Transverse colon (tissue), 4 donors: ENCODE results near the gene TCAP. TPM values are rescaled to one million over a fixed set of nuclear protein-coding genes. Genes with fewer than 3 reads are reported as not detected.
A peak's percentile ranks its signal among the peaks of the same experiment; 100 is the strongest.

ENCODE experiments used
- DNase-seq: peaks from one replicate; pipeline ENCODE4 v3.0.0-alpha.2; 2019
- H3K27ac ChIP-seq, 4 donors: fragments of 200-600 bp; sonication (generic); 2 replicates each; pipeline ENCODE4 v1.5.1; 2016 to 2018; ENCODE audit warnings: inconsistent platforms in 4 of 4
- H3K27me3 ChIP-seq: fragments of 200-600 bp; sonication (generic); 2 replicates; pipeline ENCODE4 v1.5.1; 2017; ENCODE audit warnings: inconsistent platforms
- H3K36me3 ChIP-seq, 4 donors: fragments of 200-600 bp; sonication (generic); 2 replicates each; pipeline ENCODE4 v1.5.1; 2017 to 2019; ENCODE audit warnings: inconsistent platforms in 4 of 4
- H3K4me1 ChIP-seq, 4 donors: fragments of 200-600 bp; sonication (generic); 2 replicates each; pipeline ENCODE4 v1.5.1; 2017 to 2020; ENCODE audit warnings: inconsistent platforms in 4 of 4
- H3K4me3 ChIP-seq, 4 donors: fragments of 200-600 bp; sonication (generic); 1 replicate in 1 of 4; 2 replicates in 3 of 4; pipeline versions ENCODE4 v1.5.1 to v1.6.1; 2017 to 2019; ENCODE audit warnings: inconsistent platforms in 4 of 4
- H3K9me3 ChIP-seq, 2 donors: fragments of 200-600 bp; sonication (generic); 2 replicates each; pipeline ENCODE4 v1.5.1; 2017 to 2019; ENCODE audit warnings: inconsistent platforms in 2 of 2
- CTCF ChIP-seq, 5 experiments: fragments of 200-600 bp in 3 of 5; fragments of 450-650 bp in 2 of 5; sonication (generic) in 3 of 5; IDR thresholded peaks; 1 replicate in 2 of 5; 2 replicates in 3 of 5; pipeline ENCODE4 v1.5.1; 2016 to 2017; ENCODE audit warnings: antibody characterized with exemption in 5 of 5, inconsistent platforms in 3 of 5, mild to moderate bottlenecking in 2 of 5, moderate library complexity in 1 of 5
- EP300 ChIP-seq: sonication (generic); formaldehyde crosslinking; IDR thresholded peaks from one replicate; pipeline ENCODE4 v1.6.1; 2017; ENCODE audit warnings: antibody characterized with exemption, low read depth
- POLR2A ChIP-seq: fragments of 450-650 bp; IDR thresholded peaks from one replicate; pipeline ENCODE4 v1.6.1; 2016; ENCODE audit warnings: antibody characterized with exemption, mild to moderate bottlenecking, moderate library complexity
- POLR2AphosphoS5 ChIP-seq, 3 donors: sonication (generic); formaldehyde crosslinking; IDR thresholded peaks; one replicate each; pipeline ENCODE4 v1.6.1; 2016; ENCODE audit warnings: antibody characterized with exemption in 3 of 3
- WGBS, 2 donors: methylation state at CpG; one replicate each; pipeline ENCODE4 v1.1.5; 2018; ENCODE audit warnings: low coverage in 1 of 2; 5-methylcytosine and 5-hydroxymethylcytosine counted together
- in situ Hi-C, 4 donors: fragments of 200-750 bp; cut with MboI; loops; one replicate each; pipeline versions ENCODE4 v1.15.0 to v1.15.1; 2017; ENCODE audit warnings: low sequenced_read_pairs in 3 of 4, low pct_ligation_motif_present in 1 of 4, low pct_unique_long_range_greater_than_20kb in 1 of 4
- intact Hi-C: fragments of 100-400 bp; cut with DNase I; formaldehyde crosslinking; loops from one replicate; pipeline ENCODE4 v1.15.1; 2023; ENCODE audit warnings: low total_unique reads
- total RNA-seq, 4 donors: library from RNA; depleted of rRNA; stranded (reverse); fragments of >200 nt; gene quantifications; one replicate each; pipeline ENCODE4 v1.1.0, GENCODE V29; 2016

TCAP gene
- total RNA-seq, 4 donors from 2014 or later, result 0.64 to 1.9 TPM; not detected in 2

GRCh38 chr17:39663688-39664580 lies 1.2 kb upstream of the TCAP start:
- TF ChIP-seq EP300, result no peak
- TF ChIP-seq CTCF (IDR thresholded peaks at IDR 0.05), result no peak
- TF ChIP-seq POLR2A, result no peak
- no peak for TF ChIP-seq POLR2AphosphoS5 (IDR thresholded peaks at IDR 0.05)
- WGBS, 2 donors, result 20 to 39% methylated on average over 1 to 17 of the region's 17 CpGs
- in situ Hi-C loops, result no loop called here
- DNase-seq, result peak; percentile 67
- Histone ChIP-seq H3K4me3 (no peak overlapping the region), H3K36me3 (peaks cover 0 to 9% (median 4%) of the 10 kb centered on the region in 4 donors), H3K27me3 (peaks cover 34% of the 10 kb centered on the region), H3K9me3 (no peaks in the 10 kb centered on the region), H3K27ac (peak overlapping the region; percentile 58 to 82 (median 64)), H3K4me1 (peaks cover 37 to 61% (median 48%) of the 10 kb centered on the region in 4 donors)
- intact Hi-C loops, result no loop called here

GRCh38 chr17:39665642-39666224 lies 584 bp downstream of the TCAP start:
- no peak for DNase-seq

GRCh38 chr17:39666231-39666600 lies 1.1 kb downstream of the TCAP start:
- Histone ChIP-seq H3K4me3 (no peak overlapping the region), H3K9me3 (no peaks in the 10 kb centered on the region), H3K4me1 (peaks cover 37 to 58% (median 48%) of the 10 kb centered on the region in 4 donors), H3K27me3 (peaks cover 55% of the 10 kb centered on the region), H3K36me3 (no peaks in the 10 kb centered on the region), H3K27ac (peak overlapping the region in 1 of 4 donors; percentile 5)
- DNase-seq, result no peak
- intact Hi-C loops (no loop called here), in situ Hi-C loops (no loop called here)
- WGBS, 2 donors, result 39% methylated on average over 2 of the region's 2 CpGs; no CpG with 5 or more reads in 1 of the 2 donors
- no peak for TF ChIP-seq POLR2A
- no peak for TF ChIP-seq EP300
- TF ChIP-seq CTCF (IDR thresholded peaks at IDR 0.05), result no peak
- no peak for TF ChIP-seq POLR2AphosphoS5 (IDR thresholded peaks at IDR 0.05)

More at GRCh38 chr17:39665642-39666224, 584 bp downstream of the TCAP start:
- H3K4me1 ChIP-seq, result peaks cover 37 to 58% (median 48%) of the 10 kb centered on the region in 4 donors
- peaks cover 51% of the 10 kb centered on the region for H3K27me3 ChIP-seq
- H3K9me3 ChIP-seq, result no peaks in the 10 kb centered on the region
- H3K36me3 ChIP-seq, result peaks cover 0 to 3% (median 0%) of the 10 kb centered on the region in 4 donors
- WGBS, 2 donors, result 74% methylated on average over 7 of the region's 17 CpGs; no CpG with 5 or more reads in 1 of the 2 donors
- TF ChIP-seq CTCF (IDR thresholded peaks at IDR 0.05) (peak in 1 of 5 experiments; percentile 5), POLR2AphosphoS5 (IDR thresholded peaks at IDR 0.05) (no peak)
- in situ Hi-C loops (no loop called here), intact Hi-C loops (no loop called here)
- peak overlapping the region in 1 of 4 donors; percentile 60 for H3K27ac ChIP-seq
- H3K4me3 ChIP-seq, result no peak overlapping the region

- no peaks in the 10 kb centered on the region for H3K9me3 ChIP-seq
- H3K4me1 ChIP-seq, result peaks cover 36 to 60% (median 50%) of the 10 kb centered on the region in 4 donors
- peaks cover 58% of the 10 kb centered on the region for H3K27me3 ChIP-seq
- no peaks in the 10 kb centered on the region for H3K36me3 ChIP-seq
- peak overlapping the region in 1 of 4 donors; percentile 5 for H3K27ac ChIP-seq
- TF ChIP-seq CTCF (IDR thresholded peaks at IDR 0.05), result no peak
- intact Hi-C loops (no loop called here), in situ Hi-C loops (no loop called here)
- no peak for DNase-seq
- H3K4me3 ChIP-seq, result no peak overlapping the region
- WGBS, 2 donors, result 69% methylated on average over 11 of the region's 11 CpGs; no CpG with 5 or more reads in 1 of the 2 donors
Observed at GRCh38 chr17:39666601-39667261, 1.6 kb downstream of the TCAP start.
